Stimulated activated CD4-positive, alpha-beta T cell treated with anti-CD3 and anti-CD28 coated beads, Interleukin-4, amount 100 ng/mL, for 1 hour (primary cell): Measurements from ENCODE around the gene PRKCE.

Experiments
- DNase-seq: peaks from one replicate; pipeline ENCODE4 v3.0.0-alpha.2; 2020

Gene PRKCE

GRCh38 chr2:45634223-45634622 lies 17.3 kb upstream of the PRKCE start:
- no peak for DNase-seq

- DNase-seq: no peak
Observed at GRCh38 chr2:45636008-45636407, 15.5 kb upstream of the PRKCE start.

GRCh38 chr2:45637440-45637839 lies 14.0 kb upstream of the PRKCE start:
- DNase-seq: no peak

GRCh38 chr2:45640576-45640975 lies 10.9 kb upstream of the PRKCE start:
- no peak for DNase-seq

GRCh38 chr2:45643095-45643494 lies 8.4 kb upstream of the PRKCE start:
- DNase-seq: no peak

- peak; percentile 79 for DNase-seq
Observed at GRCh38 chr2:45643543-45644542, 7.6 kb upstream of the PRKCE start.

GRCh38 chr2:45646289-45646688 lies 5.2 kb upstream of the PRKCE start:
- DNase-seq: no peak

GRCh38 chr2:45647356-45647755 lies 4.1 kb upstream of the PRKCE start:
- DNase-seq: no peak

GRCh38 chr2:45647986-45648520 lies 3.4 kb upstream of the PRKCE start:
- DNase-seq: no peak

GRCh38 chr2:45648636-45649035 lies 2.8 kb upstream of the PRKCE start:
- DNase-seq: no peak

- DNase-seq: no peak
Observed at GRCh38 chr2:45649462-45649857, 2.0 kb upstream of the PRKCE start.

- peak; percentile 63 for DNase-seq
Observed at GRCh38 chr2:45649858-45650811, 1.3 kb upstream of the PRKCE start.

GRCh38 chr2:45650851-45651414 lies 542 bp upstream of the PRKCE start:
- DNase-seq: peak; percentile 88

GRCh38 chr2:45652090-45653031 lies 886 bp downstream of the PRKCE start:
- peak; percentile 29 for DNase-seq

GRCh38 chr2:45653122-45653913 lies 1.8 kb downstream of the PRKCE start:
- no peak for DNase-seq

GRCh38 chr2:45654250-45654649 lies 2.8 kb downstream of the PRKCE start:
- no peak for DNase-seq

GRCh38 chr2:45661828-45662227 lies 10.4 kb downstream of the PRKCE start:
- DNase-seq: no peak

GRCh38 chr2:45664635-45665261 lies 13.3 kb downstream of the PRKCE start:
- no peak for DNase-seq

- DNase-seq: no peak
Observed at GRCh38 chr2:45668509-45668908, 17.0 kb downstream of the PRKCE start.

- no peak for DNase-seq
Observed at GRCh38 chr2:45669032-45669486, 17.6 kb downstream of the PRKCE start.
